Smooth muscle cell (in vitro differentiated cells): Measurements from ENCODE around the gene EMC9. TPM values are rescaled to one million over a fixed set of nuclear protein-coding genes. Genes with fewer than 3 reads are reported as not detected.

Experiments
- DNase-seq: peaks from one replicate; lab custom pipeline; 2025; ENCODE audit not compliant: unreplicated experiment; lab: John Stamatoyannopoulos, UW
- H2AFZ ChIP-seq: fragments of 200-600 bp; sonication (generic); 2 replicates; pipeline ENCODE4 v1.6.0; 2016; ENCODE audit warnings: antibody characterized with exemption, low read depth, mild to moderate bottlenecking
- H3F3A ChIP-seq: fragments of 200-600 bp; sonication (generic); 2 replicates; pipeline ENCODE4 v1.6.0; 2017; ENCODE audit warnings: antibody characterized with exemption, low read depth
- H3K27ac ChIP-seq: fragments of 200-600 bp; sonication (generic); 2 replicates; pipeline ENCODE4 v1.5.1; 2016; ENCODE audit warnings: low read depth, mild to moderate bottlenecking
- H3K27me3 ChIP-seq: fragments of 200-600 bp; sonication (generic); 2 replicates; pipeline ENCODE4 v1.6.1; 2016; ENCODE audit warnings: low read depth, mild to moderate bottlenecking
- H3K36me3 ChIP-seq: fragments of 200-600 bp; sonication (generic); 2 replicates; pipeline ENCODE4 v1.5.1; 2016; ENCODE audit warnings: low read depth
- H3K4me1 ChIP-seq: fragments of 200-600 bp; sonication (generic); 2 replicates; pipeline ENCODE4 v1.5.1; 2016; ENCODE audit warnings: low read depth
- H3K4me2 ChIP-seq: fragments of 200-600 bp; sonication (generic); 2 replicates; pipeline ENCODE4 v1.6.0; 2016; ENCODE audit warnings: mild to moderate bottlenecking
- H3K4me3 ChIP-seq: fragments of 200-600 bp; sonication (generic); 2 replicates; pipeline ENCODE4 v1.5.1; 2016; ENCODE audit warnings: mild to moderate bottlenecking
- H3K79me2 ChIP-seq: fragments of 200-600 bp; sonication (generic); 2 replicates; pipeline ENCODE4 v1.6.0; 2016; ENCODE audit warnings: low read depth, mild to moderate bottlenecking
- H3K9ac ChIP-seq: fragments of 200-600 bp; sonication (generic); 2 replicates; pipeline ENCODE4 v1.6.0; 2016; ENCODE audit warnings: low read depth
- H3K9me3 ChIP-seq: fragments of 200-600 bp; sonication (generic); replicated peaks from 2 replicates; pipeline ENCODE4 v1.5.1; 2016; ENCODE audit warnings: low read depth
- H4K20me1 ChIP-seq: fragments of 200-600 bp; sonication (generic); 2 replicates; pipeline ENCODE4 v1.6.0; 2016; ENCODE audit warnings: low read depth
- CTCF ChIP-seq: fragments of 200-600 bp; sonication (generic); IDR thresholded peaks from 2 replicates; pipeline ENCODE4 v1.5.1; 2017; ENCODE audit warnings: borderline replicate concordance, mild to moderate bottlenecking, antibody characterized with exemption; ENCODE audit not compliant: insufficient read depth, poor library complexity, severe bottlenecking
- WGBS: methylation state at CpG from one replicate; pipeline ENCODE4 v1.1.7; 2016; ENCODE audit warnings: low lambda C conversion rate; 5-methylcytosine and 5-hydroxymethylcytosine counted together
- polyA plus RNA-seq: library from polyadenylated mRNA; unstranded; fragments of >200 nt; fragmentation: Nextera tagmentation; extraction: Ambion mirVana; gene quantifications from 2 replicates; pipeline ENCODE4 v1.2.1, GENCODE V29; 2016
- total RNA-seq: library from RNA; depleted of rRNA; stranded (reverse); fragments of >200 nt; gene quantifications from 2 replicates; pipeline ENCODE4 v1.2.3, GENCODE V29; 2014

The EMC9 gene
- total and polyA plus RNA-seq, 2 experiments from 2014 or later: 6.3 to 11.9 TPM

- no peaks in the 10 kb centered on the region for H3K9me3 ChIP-seq
- WGBS: 84% methylated on average over 5 of the region's 5 CpGs
- no peak within 1 kb of the TSS for H3K27ac ChIP-seq
- H3F3A ChIP-seq: no peaks in the 10 kb centered on the region
- no peak within 1 kb of the TSS for H3K9ac ChIP-seq
- H4K20me1 ChIP-seq: no peaks in the 10 kb centered on the region
- H3K27me3 ChIP-seq: no peaks in the 10 kb centered on the region
- no peak for DNase-seq
- H3K36me3 ChIP-seq: no peaks in the 10 kb centered on the region
- no peaks in the 10 kb centered on the region for H3K79me2 ChIP-seq
- H3K4me3 ChIP-seq: no peak within 1 kb of the TSS
- TF ChIP-seq CTCF: no peak
- H3K4me2 ChIP-seq: no peak within 1 kb of the TSS
- H3K4me1 ChIP-seq: peaks cover 2% of the 10 kb centered on the region
- H2AFZ ChIP-seq: no peak within 1 kb of the TSS
These were observed 11.0 kb downstream of the EMC9 start, which contains the start of gene FITM1 for GRCh38 chr14:24130380-24130716. FITM1 (plus strand) TSS chr14:24130659; CDS start chr14:24131564, 905 bp downstream.

GRCh38 chr14:24129410-24129998 lies 11.9 kb downstream of the EMC9 start:
- Histone ChIP-seq H3K27ac (no peak overlapping the region), H3K4me3 (no peak overlapping the region), H3K9me3 (no peaks in the 10 kb centered on the region), H2AFZ (no peak overlapping the region), H3K9ac (no peak overlapping the region), H3K4me1 (no peaks in the 10 kb centered on the region), H4K20me1 (no peaks in the 10 kb centered on the region), H3K4me2 (no peak overlapping the region), H3K36me3 (no peaks in the 10 kb centered on the region), H3K27me3 (no peaks in the 10 kb centered on the region), H3K79me2 (no peaks in the 10 kb centered on the region), H3F3A (no peaks in the 10 kb centered on the region)
- no peak for DNase-seq
- 88% methylated on average over 8 of the region's 8 CpGs for WGBS
- TF ChIP-seq CTCF: no peak

- no peak for DNase-seq
- Histone ChIP-seq H3K4me1 (no peaks in the 10 kb centered on the region), H4K20me1 (no peaks in the 10 kb centered on the region), H3K4me2 (no peak overlapping the region), H3K79me2 (no peaks in the 10 kb centered on the region), H3K4me3 (no peak overlapping the region), H3K27me3 (no peaks in the 10 kb centered on the region), H3F3A (no peaks in the 10 kb centered on the region), H3K9ac (no peak overlapping the region), H2AFZ (no peak overlapping the region), H3K36me3 (no peaks in the 10 kb centered on the region), H3K9me3 (no peaks in the 10 kb centered on the region), H3K27ac (no peak overlapping the region)
- 76% methylated on average over 2 of the region's 2 CpGs for WGBS
- no peak for TF ChIP-seq CTCF
These were observed 13.7 kb downstream of the EMC9 start for GRCh38 chr14:24127673-24128072.

GRCh38 chr14:24126939-24127338 lies 14.5 kb downstream of the EMC9 start:
- H3K79me2 ChIP-seq: no peaks in the 10 kb centered on the region

More at GRCh38 chr14:24126939-24127338, 14.5 kb downstream of the EMC9 start:
- Histone ChIP-seq H3K4me2 (no peak overlapping the region), H3K9me3 (no peaks in the 10 kb centered on the region), H3F3A (no peaks in the 10 kb centered on the region), H3K4me3 (no peak overlapping the region), H2AFZ (no peak overlapping the region), H3K27me3 (no peaks in the 10 kb centered on the region), H3K9ac (no peak overlapping the region), H4K20me1 (no peaks in the 10 kb centered on the region), H3K27ac (no peak overlapping the region), H3K36me3 (no peaks in the 10 kb centered on the region), H3K4me1 (no peaks in the 10 kb centered on the region)
- TF ChIP-seq CTCF: no peak
- DNase-seq: no peak
